PFSK-1 (cell line): ENCODE results near the gene MYORG.

Source experiments
- FOXP2 ChIP-seq: optimal IDR thresholded peaks from 2 replicates; pipeline ENCODE3; 2011; ENCODE audit warnings: borderline replicate concordance, control low read depth, inconsistent platforms; ENCODE audit not compliant: insufficient read depth; ENCODE audit errors: extremely low read length, extremely low read depth
- POLR2AphosphoS5 ChIP-seq: IDR thresholded peaks from 2 replicates; pipeline ENCODE4 v1.6.1; 2012; ENCODE audit warnings: low read depth, mild to moderate bottlenecking, control low read depth, low read length, moderate library complexity
- SIN3A ChIP-seq: IDR thresholded peaks from 2 replicates; pipeline ENCODE4 v1.6.1; 2012; ENCODE audit warnings: mild to moderate bottlenecking, low read length, moderate library complexity, borderline replicate concordance; ENCODE audit not compliant: insufficient read depth
- TAF1 ChIP-seq: IDR thresholded peaks from 2 replicates; pipeline ENCODE4 v1.6.1; 2012; ENCODE audit warnings: low read length, control low read depth, borderline replicate concordance; ENCODE audit not compliant: insufficient read depth
- TF ChIP-seq, protein P1 (sequence below), 2 experiments: IDR thresholded peaks; 2 replicates each; pipeline versions ENCODE4 v1.6.1 to v1.8.0; 2011 to 2012; ENCODE audit warnings: low read depth in 2 of 2, low read length in 2 of 2, control low read depth in 1 of 2, inconsistent platforms in 1 of 2, mild to moderate bottlenecking in 1 of 2, moderate library complexity in 1 of 2; ENCODE audit not compliant: insufficient read depth in 1 of 2

The MYORG gene

DNA sequence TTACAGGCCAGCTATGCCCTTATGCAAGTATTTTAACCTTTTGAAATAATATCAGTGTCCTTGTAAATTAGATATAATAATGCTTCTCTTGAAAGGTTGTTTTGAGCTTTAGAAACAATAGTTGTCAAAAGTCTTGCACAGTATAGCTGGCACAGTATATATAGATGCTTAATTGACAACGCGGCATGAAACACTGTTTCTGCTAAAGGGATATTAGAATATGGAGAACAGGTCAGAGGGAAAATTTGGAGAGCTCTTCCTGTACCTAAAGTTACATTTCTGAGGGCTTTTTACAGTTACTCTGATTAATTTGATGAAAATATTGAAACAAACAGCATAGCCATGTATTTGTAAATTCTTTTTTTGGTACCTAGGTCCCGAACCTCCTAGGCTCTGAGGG is 42.9 kb downstream of the MYORG start:
- TF ChIP-seq POLR2AphosphoS5 (no peak), SIN3A (no peak), FOXP2 (no peak), TAF1 (no peak)
- TF ChIP-seq, protein P1, sequence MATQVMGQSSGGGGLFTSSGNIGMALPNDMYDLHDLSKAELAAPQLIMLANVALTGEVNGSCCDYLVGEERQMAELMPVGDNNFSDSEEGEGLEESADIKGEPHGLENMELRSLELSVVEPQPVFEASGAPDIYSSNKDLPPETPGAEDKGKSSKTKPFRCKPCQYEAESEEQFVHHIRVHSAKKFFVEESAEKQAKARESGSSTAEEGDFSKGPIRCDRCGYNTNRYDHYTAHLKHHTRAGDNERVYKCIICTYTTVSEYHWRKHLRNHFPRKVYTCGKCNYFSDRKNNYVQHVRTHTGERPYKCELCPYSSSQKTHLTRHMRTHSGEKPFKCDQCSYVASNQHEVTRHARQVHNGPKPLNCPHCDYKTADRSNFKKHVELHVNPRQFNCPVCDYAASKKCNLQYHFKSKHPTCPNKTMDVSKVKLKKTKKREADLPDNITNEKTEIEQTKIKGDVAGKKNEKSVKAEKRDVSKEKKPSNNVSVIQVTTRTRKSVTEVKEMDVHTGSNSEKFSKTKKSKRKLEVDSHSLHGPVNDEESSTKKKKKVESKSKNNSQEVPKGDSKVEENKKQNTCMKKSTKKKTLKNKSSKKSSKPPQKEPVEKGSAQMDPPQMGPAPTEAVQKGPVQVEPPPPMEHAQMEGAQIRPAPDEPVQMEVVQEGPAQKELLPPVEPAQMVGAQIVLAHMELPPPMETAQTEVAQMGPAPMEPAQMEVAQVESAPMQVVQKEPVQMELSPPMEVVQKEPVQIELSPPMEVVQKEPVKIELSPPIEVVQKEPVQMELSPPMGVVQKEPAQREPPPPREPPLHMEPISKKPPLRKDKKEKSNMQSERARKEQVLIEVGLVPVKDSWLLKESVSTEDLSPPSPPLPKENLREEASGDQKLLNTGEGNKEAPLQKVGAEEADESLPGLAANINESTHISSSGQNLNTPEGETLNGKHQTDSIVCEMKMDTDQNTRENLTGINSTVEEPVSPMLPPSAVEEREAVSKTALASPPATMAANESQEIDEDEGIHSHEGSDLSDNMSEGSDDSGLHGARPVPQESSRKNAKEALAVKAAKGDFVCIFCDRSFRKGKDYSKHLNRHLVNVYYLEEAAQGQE (IDR thresholded peaks at IDR 0.05; ENCODE audit: insufficient read depth in 1 of 2, low read depth in 2 of 2, low read length in 2 of 2), result no peak

DNA sequence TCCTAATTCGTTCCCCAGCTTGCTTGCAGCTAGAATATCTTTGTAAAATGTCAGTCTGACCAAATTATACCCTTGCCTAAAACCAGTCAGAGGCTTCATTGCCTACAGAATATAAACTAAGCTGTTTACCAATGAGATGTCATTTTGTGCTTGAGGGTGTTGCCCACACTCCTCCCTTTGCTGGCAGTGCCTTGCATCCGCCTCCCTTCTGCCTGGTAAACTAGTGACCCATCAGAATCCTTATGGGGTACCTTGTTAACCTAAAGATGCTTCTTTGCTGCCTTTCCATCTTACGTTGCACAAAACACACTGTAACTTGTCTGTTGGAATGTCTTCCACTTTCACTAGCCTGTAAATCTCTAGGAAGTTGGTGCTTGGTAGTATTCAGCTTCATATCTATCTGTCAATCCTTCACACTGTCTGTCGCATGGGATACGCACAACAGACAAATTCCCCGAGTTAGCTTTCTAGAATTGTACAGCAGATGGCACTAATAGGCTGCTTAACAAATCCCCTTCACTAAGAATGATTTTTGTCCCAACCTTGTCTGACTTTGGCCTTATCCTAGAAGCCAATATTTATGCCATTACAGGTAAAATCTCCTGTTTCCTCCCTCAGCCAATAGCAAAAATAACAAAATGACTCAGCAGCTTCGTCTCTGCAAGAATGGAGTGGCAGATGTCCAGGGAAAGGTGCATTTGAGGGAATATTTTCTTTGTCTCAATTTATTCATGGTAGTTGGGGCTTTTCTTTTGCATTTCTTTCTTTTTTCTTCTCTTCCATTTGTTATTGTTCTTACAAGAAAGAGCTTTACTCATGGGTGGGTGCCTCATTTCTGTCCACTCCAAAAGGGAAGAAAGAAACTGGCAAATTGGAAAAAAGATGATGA is 44.4 kb downstream of the MYORG start:
- no peak for TF ChIP-seq FOXP2

DNA sequence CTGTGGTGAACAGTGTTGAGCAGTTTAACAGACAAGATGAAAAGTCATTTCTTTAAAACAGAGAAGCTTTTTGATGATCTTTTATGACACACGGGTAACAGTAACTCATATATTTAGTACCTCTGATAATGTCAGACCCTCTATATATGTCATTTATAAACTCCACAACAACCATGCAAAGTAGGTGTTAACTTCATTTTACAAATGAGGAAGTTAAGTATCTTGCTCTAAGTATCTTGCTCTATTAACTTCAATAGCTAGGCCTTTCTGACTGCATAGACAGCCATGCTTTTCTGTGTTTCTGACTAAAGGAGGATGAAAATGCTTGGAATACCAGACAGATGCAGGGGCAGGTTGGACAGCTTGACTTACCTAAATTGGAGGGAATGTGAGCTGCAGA is 45.5 kb downstream of the MYORG start:
- no peak for TF ChIP-seq POLR2AphosphoS5
- TF ChIP-seq FOXP2, result no peak
- no peak for TF ChIP-seq SIN3A
- no peak for TF ChIP-seq TAF1
- TF ChIP-seq, protein P1 (IDR thresholded peaks at IDR 0.05; ENCODE audit: insufficient read depth in 1 of 2, low read depth in 2 of 2, low read length in 2 of 2), result no peak

DNA sequence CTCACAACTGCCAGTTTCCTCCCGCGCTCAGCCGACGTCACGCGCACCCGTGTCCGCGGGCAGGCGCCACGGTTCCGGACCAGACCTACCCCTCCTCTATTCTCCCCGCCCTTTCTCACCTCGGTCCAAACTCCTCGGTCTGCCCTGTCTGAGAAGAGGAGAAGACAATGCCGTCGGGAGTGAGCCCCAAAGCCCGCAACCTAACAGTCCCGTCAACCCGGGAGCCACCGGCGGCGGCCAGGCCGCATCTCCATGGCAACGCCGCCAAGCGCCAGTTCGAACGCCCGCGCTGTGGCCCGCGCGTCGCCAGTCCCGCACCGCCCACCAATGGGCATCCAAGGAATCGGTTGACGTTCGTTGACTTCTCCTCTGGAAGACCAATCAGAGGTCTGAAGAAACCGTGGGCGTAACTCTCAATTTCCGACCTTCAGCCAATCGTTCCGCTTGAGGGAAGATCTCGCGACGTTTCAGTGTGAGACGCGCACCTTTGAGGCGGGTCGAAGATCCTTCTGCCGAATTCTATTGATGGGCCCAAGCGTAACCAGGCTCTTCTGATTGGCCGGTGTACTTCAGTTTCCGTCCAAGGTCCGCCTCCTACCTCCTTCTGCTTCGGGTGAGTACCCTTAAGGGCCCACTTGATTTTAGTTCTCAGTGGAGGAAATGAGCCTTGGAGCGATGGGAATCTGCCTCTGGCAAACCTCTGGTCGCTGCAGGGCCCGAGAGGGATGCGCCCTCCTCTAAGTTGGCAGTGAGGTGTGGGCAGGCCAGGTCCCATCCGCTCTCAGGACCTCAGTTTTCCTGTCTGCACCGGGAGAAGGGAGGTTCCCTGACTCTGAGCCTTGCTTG is 47.5 kb downstream of the MYORG start, which contains the start of the genes KIF24 and NUDT2:
Gene KIF24, minus strand, starts transcription at position 282 of the 846 bp plus-strand sequence. CDS start 17,922 bp downstream, outside the sequence.
Gene NUDT2, plus strand, starts transcription at position 583 of the 846 bp plus-strand sequence. CDS start 9,471 bp downstream, outside the sequence.
- peak; percentile 81; the same call in 1 of the 2 replicates for TF ChIP-seq TAF1
- TF ChIP-seq POLR2AphosphoS5, result peak; percentile 91
- TF ChIP-seq SIN3A, result peak; percentile 68; the same call in 1 of the 2 replicates
- TF ChIP-seq FOXP2, result no peak
- TF ChIP-seq, protein P1 (IDR thresholded peaks at IDR 0.05; ENCODE audit: insufficient read depth in 1 of 2, low read depth in 2 of 2, low read length in 2 of 2), result no peak

DNA sequence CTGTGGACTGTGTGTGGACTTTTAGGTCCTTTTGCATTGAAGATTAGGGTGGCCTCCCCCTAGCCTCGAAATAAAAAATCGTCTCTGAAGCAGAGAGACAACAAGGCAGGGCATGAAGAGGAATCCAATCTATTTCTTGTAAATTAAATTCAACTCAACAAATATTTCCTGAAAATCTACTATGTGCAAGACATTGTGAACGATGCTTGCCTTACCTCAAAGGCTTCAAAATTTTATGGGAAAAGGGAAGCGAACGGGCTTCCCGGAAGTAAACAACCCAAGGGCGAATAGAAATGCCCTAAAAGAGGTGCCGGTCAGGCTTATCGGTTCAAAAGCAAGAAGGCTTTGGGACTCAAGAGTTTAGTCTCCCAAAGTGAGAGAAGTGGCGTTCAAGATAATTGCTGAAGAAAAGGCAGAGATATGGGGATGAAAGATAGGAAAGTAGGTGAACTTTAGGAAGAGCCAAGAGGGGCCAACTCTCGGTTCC is 48.2 kb downstream of the MYORG start:
- TF ChIP-seq SIN3A, result no peak
- TF ChIP-seq TAF1, result no peak
- no peak for TF ChIP-seq POLR2AphosphoS5
- TF ChIP-seq FOXP2, result no peak
- TF ChIP-seq, protein P1 (IDR thresholded peaks at IDR 0.05; ENCODE audit: insufficient read depth in 1 of 2, low read depth in 2 of 2, low read length in 2 of 2), result no peak
